Measurements from ENCODE around the gene ZNF627.

Gene ZNF627

DNA sequence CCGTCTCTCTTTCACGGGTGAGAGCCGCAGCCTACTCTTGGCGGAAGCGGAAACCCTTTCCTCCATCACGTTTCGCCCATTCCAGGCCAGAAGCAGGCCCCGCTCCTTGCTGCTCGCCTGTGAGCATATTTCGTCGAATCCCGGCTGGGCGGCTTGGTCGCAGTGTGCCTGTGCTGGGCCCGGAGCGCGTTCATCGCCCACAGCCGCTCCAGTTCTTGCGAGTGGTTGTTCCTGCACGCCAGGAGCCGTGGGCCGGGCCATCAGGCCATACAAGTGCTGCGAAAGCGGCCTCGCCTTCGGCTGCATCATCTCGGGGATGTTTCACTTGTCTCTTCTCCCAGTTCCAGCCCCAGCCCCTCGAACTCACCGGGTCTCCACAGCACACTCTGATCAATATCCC, 65.0 kb downstream of the ZNF627 start:
- Histone ChIP-seq H3K27ac (ENCODE audit: poor library complexity, severe bottlenecking) (no peak overlapping the region), H3K9me3 (ENCODE audit: severe bottlenecking) (no peaks in the 10 kb centered on the region), H3K4me1 (ENCODE audit: insufficient read depth, poor library complexity, severe bottlenecking) (no peaks in the 10 kb centered on the region), H3K4me3 (ENCODE audit: severe bottlenecking) (no peak overlapping the region), H3K27me3 (ENCODE audit: insufficient read depth, poor library complexity, severe bottlenecking) (no peaks in the 10 kb centered on the region), H3K36me3 (ENCODE audit: low read depth) (no peaks in the 10 kb centered on the region)
- no peak for ATAC-seq (ENCODE audit: low read depth)
- no peak for TF ChIP-seq CTCF (IDR thresholded peaks at IDR 0.05; ENCODE audit: poor library complexity, severe bottlenecking)
- no peak for DNase-seq (ENCODE audit: low spot score)

DNA sequence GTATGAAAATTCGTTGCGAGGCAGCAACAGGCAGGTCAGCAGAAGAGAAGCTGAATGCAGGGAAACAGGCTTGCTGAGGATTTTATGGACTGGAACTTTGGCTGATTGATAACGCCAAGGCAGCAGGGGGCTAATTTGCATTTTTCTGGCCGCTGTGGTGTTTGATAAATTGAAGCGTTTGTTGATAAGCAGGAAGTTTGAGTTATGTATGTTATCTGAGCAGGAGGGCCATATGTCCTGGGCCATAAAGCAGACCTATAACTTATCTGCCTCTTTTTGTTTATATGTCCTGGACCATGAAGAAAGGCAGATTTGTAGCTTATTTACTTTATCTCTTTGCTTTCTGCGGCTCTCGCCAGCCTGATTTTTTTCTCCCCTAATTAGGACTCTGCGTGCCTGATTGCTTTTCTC, 65.9 kb downstream of the ZNF627 start:
- Histone ChIP-seq H3K27me3 (ENCODE audit: insufficient read depth, poor library complexity, severe bottlenecking) (no peaks in the 10 kb centered on the region), H3K4me3 (ENCODE audit: severe bottlenecking) (no peak overlapping the region), H3K27ac (ENCODE audit: poor library complexity, severe bottlenecking) (no peak overlapping the region), H3K9me3 (ENCODE audit: severe bottlenecking) (no peaks in the 10 kb centered on the region), H3K36me3 (ENCODE audit: low read depth) (no peaks in the 10 kb centered on the region), H3K4me1 (ENCODE audit: insufficient read depth, poor library complexity, severe bottlenecking) (no peaks in the 10 kb centered on the region)
- no peak for DNase-seq (ENCODE audit: low spot score)
- ATAC-seq (ENCODE audit: low read depth): no peak
- TF ChIP-seq CTCF (IDR thresholded peaks at IDR 0.05; ENCODE audit: poor library complexity, severe bottlenecking): no peak

Measured in RWPE2 (cell line).